Large intestine (tissue), 12 donors: ENCODE results near the gene KRT40. TPM values are rescaled to one million over a fixed set of nuclear protein-coding genes. Genes with fewer than 3 reads are reported as not detected.

Source experiments
- DNase-seq, 2 donors: peaks; one replicate each; pipeline versions ENCODE4 v3.0.0 to v3.0.0-alpha.2; 2013
- H3K27ac ChIP-seq: one replicate; pipeline ENCODE4 v1.5.1; 2013; ENCODE audit warnings: low read length
- H3K27me3 ChIP-seq: 2 replicates; pipeline ENCODE4 v1.6.1; 2013; ENCODE audit warnings: low read length; ENCODE audit not compliant: control insufficient read depth, insufficient read depth
- H3K36me3 ChIP-seq: 2 replicates; pipeline ENCODE4 v1.6.1; 2013; ENCODE audit warnings: low read length; ENCODE audit not compliant: control insufficient read depth, insufficient read depth
- H3K4me1 ChIP-seq: one replicate; pipeline ENCODE4 v1.6.1; 2013; ENCODE audit warnings: low read length; ENCODE audit not compliant: control insufficient read depth, insufficient read depth
- H3K4me3 ChIP-seq: one replicate; pipeline ENCODE4 v1.5.1; 2013; ENCODE audit warnings: low read length
- H3K9me3 ChIP-seq: one replicate; pipeline ENCODE4 v1.6.1; 2013; ENCODE audit warnings: mild to moderate bottlenecking, low read depth, low read length, moderate library complexity; ENCODE audit not compliant: control insufficient read depth
- WGBS: methylation state at CpG from one replicate; pipeline ENCODE4 v1.1.5; 2013; ENCODE audit warnings: low lambda C conversion rate; ENCODE audit not compliant: insufficient coverage; 5-methylcytosine and 5-hydroxymethylcytosine counted together
- long read RNA-seq, 11 donors: transcript quantifications; one replicate each; lab custom pipeline, GENCODE V29; 2026
- polyA plus RNA-seq: library from polyadenylated mRNA; unstranded; fragments of 120-200 nt; gene quantifications from one replicate; pipeline ENCODE4 v1.2.1, GENCODE V29; 2013

KRT40 gene
- 0.07 TPM for polyA plus RNA-seq
- long read RNA-seq, donor 1 = 0 reads
- long read RNA-seq, donor 2 = 0 reads
- long read RNA-seq, donor 3 = 0 reads
- long read RNA-seq, donor 4 = 0 reads
- long read RNA-seq, donor 5 = 0 reads
- long read RNA-seq, donor 6 = 0 reads
- long read RNA-seq, donor 7 = 0 reads
- long read RNA-seq, donor 8 = 0 reads
- long read RNA-seq, donor 9 = 0 reads
- long read RNA-seq, donor 10 = 0 reads
- long read RNA-seq, donor 11 = 0 reads

- Histone ChIP-seq H3K9me3 (no peaks in the 10 kb centered on the region), H3K36me3 (no peaks in the 10 kb centered on the region), H3K4me1 (no peaks in the 10 kb centered on the region), H3K27me3 (peaks cover 5% of the 10 kb centered on the region), H3K27ac (no peak within 1 kb of the TSS), H3K4me3 (no peak within 1 kb of the TSS)
- DNase-seq = no peak
- WGBS = no CpG with 5 or more reads among the region's 3 CpGs
These were observed at the start of gene KRT40 for GRCh38 chr17:40984226-40984625. KRT40 (minus strand) TSS chr17:40984326; CDS start chr17:40984273, 53 bp downstream.

- Histone ChIP-seq H3K4me1 (no peaks in the 10 kb centered on the region), H3K27ac (no peak within 1 kb of the TSS), H3K27me3 (no peaks in the 10 kb centered on the region), H3K4me3 (no peak within 1 kb of the TSS), H3K9me3 (no peaks in the 10 kb centered on the region), H3K36me3 (no peaks in the 10 kb centered on the region)
- no peak for DNase-seq
- WGBS = no CpG with 5 or more reads among the region's 12 CpGs
These were observed 45.6 kb upstream of the KRT40 start, which contains the start of gene KRTAP1-4 for GRCh38 chr17:41029633-41030245. KRTAP1-4 (minus strand) TSS chr17:41030195; CDS start chr17:41030078, 117 bp downstream.

GRCh38 chr17:41026715-41027471, 42.8 kb upstream of the KRT40 start, which contains the start of gene KRTAP1-5:
KRTAP1-5 (minus strand) TSS chr17:41027208; CDS start chr17:41027155, 53 bp downstream.
- Histone ChIP-seq H3K36me3 (no peaks in the 10 kb centered on the region), H3K9me3 (no peaks in the 10 kb centered on the region), H3K27me3 (no peaks in the 10 kb centered on the region), H3K4me3 (no peak within 1 kb of the TSS), H3K27ac (no peak within 1 kb of the TSS), H3K4me1 (no peaks in the 10 kb centered on the region)
- DNase-seq = no peak
- 64% methylated on average over 2 of the region's 9 CpGs for WGBS

GRCh38 chr17:41024697-41025096, 40.6 kb upstream of the KRT40 start:
- Histone ChIP-seq H3K27ac (no peak overlapping the region), H3K27me3 (no peaks in the 10 kb centered on the region), H3K36me3 (no peaks in the 10 kb centered on the region), H3K4me1 (no peaks in the 10 kb centered on the region), H3K4me3 (no peak overlapping the region), H3K9me3 (no peaks in the 10 kb centered on the region)
- DNase-seq = no peak
- WGBS = no CpG with 5 or more reads among the region's 3 CpGs

- H3K27me3 ChIP-seq = no peaks in the 10 kb centered on the region
- H3K4me3 ChIP-seq = no peak overlapping the region
- DNase-seq = no peak
- H3K27ac ChIP-seq = no peak overlapping the region
- H3K4me1 ChIP-seq = no peaks in the 10 kb centered on the region
- no peaks in the 10 kb centered on the region for H3K36me3 ChIP-seq
- H3K9me3 ChIP-seq = no peaks in the 10 kb centered on the region
These were observed 36.2 kb upstream of the KRT40 start for GRCh38 chr17:41020336-41020735.

DNA sequence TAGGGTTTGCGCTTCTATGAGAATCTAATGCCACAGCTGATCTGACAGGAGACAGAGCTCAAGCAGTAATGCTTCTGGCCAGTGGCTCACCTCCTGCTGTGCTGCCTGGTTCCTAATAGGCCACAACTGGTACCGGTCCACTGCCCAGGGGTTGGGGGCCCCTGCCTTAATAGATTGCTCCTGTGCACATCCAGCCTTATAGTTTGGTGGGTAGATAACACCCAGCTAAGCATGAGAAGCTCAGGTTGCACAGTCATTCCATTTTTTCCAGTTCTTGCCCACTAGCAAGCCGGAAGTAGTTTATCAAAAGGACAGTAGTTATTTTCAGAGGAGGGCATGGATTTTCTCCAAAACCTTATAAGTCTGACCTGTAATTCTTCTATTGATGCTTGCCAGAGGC, 35.3 kb upstream of the KRT40 start:
- H3K4me1 ChIP-seq = no peaks in the 10 kb centered on the region

GRCh38 chr17:41018541-41018940, 34.4 kb upstream of the KRT40 start:
- whole genome bisulfite sequencing = no CpG with 5 or more reads among the region's 3 CpGs
- no peaks in the 10 kb centered on the region for H3K4me1 ChIP-seq
- H3K9me3 ChIP-seq = no peaks in the 10 kb centered on the region
- H3K36me3 ChIP-seq = no peaks in the 10 kb centered on the region
- no peaks in the 10 kb centered on the region for H3K27me3 ChIP-seq
- no peak for DNase-seq
- no peak overlapping the region for H3K27ac ChIP-seq
- no peak overlapping the region for H3K4me3 ChIP-seq

More for the DNA sequence above, 35.3 kb upstream of the KRT40 start:
- no peak overlapping the region for H3K4me3 ChIP-seq
- WGBS = no CpG with 5 or more reads among the region's 3 CpGs
- no peaks in the 10 kb centered on the region for H3K9me3 ChIP-seq
- H3K27me3 ChIP-seq = no peaks in the 10 kb centered on the region
- H3K27ac ChIP-seq = no peak overlapping the region
- H3K36me3 ChIP-seq = no peaks in the 10 kb centered on the region
- DNase-seq = no peak

DNA sequence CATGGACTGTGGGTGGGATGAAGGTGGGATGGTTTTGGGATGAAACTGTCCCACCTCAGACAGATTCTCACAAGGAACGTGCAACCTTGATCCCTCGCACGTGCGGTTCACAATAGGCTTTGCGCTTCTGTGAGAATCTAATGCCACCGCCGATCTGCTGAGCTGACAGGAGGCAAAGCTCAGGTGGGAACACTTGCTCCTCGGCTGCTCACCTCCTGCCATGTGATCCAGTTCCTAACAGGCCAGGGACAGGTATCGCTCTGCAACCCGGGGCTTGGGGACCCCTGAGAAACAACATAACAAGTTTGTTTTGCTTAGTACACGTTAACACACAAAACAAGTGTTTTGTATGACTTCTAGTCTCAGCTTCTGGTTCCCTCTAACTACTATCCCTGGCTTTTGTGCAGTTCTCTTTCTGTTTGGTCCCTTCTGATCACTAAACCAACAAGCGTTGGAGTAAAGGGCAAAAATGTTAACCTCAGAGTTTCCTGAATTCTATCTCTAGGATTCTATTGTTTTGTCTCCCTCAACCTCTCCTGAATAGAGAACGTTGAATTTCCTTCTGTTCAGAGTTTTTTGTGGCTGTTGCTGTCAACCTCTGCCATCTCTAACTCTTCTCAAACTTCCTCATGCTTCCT, 32.6 kb upstream of the KRT40 start:
- H3K9me3 ChIP-seq = no peaks in the 10 kb centered on the region

DNA sequence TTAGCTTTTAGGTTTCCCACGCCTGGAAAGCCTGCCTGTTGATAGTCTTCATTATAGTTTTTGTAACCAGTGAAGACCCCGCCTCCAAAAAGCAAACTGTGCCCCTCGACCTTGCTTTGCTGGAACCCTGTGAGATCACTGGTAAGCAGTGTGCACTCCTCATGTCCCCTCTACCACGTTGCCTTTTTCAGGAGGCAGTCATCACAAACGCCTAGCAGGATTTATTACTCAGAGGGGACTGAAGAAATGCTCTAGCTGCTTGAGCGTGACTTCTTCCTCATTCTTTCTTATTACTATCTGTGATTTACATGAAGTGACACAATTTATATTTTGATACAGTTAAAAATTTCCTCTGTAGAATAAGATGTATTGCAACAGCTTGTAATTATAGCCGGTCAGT, 31.3 kb upstream of the KRT40 start:
- no peaks in the 10 kb centered on the region for H3K27me3 ChIP-seq
- H3K4me3 ChIP-seq = no peak overlapping the region
- H3K4me1 ChIP-seq = no peaks in the 10 kb centered on the region
- no peaks in the 10 kb centered on the region for H3K9me3 ChIP-seq
- H3K36me3 ChIP-seq = no peaks in the 10 kb centered on the region
- H3K27ac ChIP-seq = no peak overlapping the region
- 100% methylated on average over 2 of the region's 7 CpGs for WGBS
- no peak for DNase-seq

More for the DNA sequence above, 32.6 kb upstream of the KRT40 start:
- Histone ChIP-seq H3K27me3 (no peaks in the 10 kb centered on the region), H3K36me3 (no peaks in the 10 kb centered on the region), H3K27ac (no peak overlapping the region), H3K4me3 (no peak overlapping the region), H3K4me1 (no peaks in the 10 kb centered on the region)
- 65% methylated on average over 2 of the region's 13 CpGs for WGBS
- no peak for DNase-seq

DNA sequence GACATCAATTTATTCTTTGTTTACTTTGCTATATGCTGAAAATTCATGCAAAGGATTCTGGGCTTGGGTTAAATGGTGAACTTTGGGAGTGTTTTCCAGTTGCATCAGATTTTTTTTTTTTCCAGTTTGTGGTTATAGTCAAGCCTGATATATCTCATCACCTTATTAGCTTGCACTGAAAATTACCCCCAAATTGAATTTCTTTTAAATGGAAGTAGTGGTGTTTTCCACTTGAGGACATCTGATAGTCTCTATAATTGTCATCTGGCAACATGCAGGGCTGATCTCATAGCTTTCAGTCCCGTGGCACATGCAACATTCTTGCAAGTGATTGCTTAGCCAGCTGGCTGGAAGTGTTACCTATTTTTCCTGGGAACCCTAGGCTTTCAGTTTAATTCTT, 29.5 kb upstream of the KRT40 start:
- WGBS = no CpG with 5 or more reads among the region's 1 CpG

More for the DNA sequence above, 29.5 kb upstream of the KRT40 start:
- H3K27me3 ChIP-seq = peaks cover 2% of the 10 kb centered on the region
- no peak overlapping the region for H3K4me3 ChIP-seq
- H3K27ac ChIP-seq = no peak overlapping the region
- no peak for DNase-seq
- H3K4me1 ChIP-seq = no peaks in the 10 kb centered on the region
- no peaks in the 10 kb centered on the region for H3K36me3 ChIP-seq
- no peaks in the 10 kb centered on the region for H3K9me3 ChIP-seq
